ENCODE measurements around the gene SNX8.
A peak's percentile ranks its signal among the peaks of the same experiment; 100 is the strongest.

SNX8 gene

GRCh38 chr7:2231992-2232765, 82.1 kb downstream of the SNX8 start:
- Histone ChIP-seq H3K27me3 (ENCODE audit: control insufficient read depth, insufficient read depth, low read length) (no peaks in the 10 kb centered on the region), H3K27ac (ENCODE audit: low read length) (no peak overlapping the region), H3K4me1 (ENCODE audit: control insufficient read depth, insufficient read depth, low read length) (no peaks in the 10 kb centered on the region), H3K9me3 (ENCODE audit: control insufficient read depth, insufficient read depth, low read length) (no peaks in the 10 kb centered on the region), H3K36me3 (ENCODE audit: control insufficient read depth, insufficient read depth, low read length) (peaks cover 23% of the 10 kb centered on the region), H3K4me3 (ENCODE audit: low read length) (peak overlapping the region; percentile 83)
- no peak for DNase-seq (ENCODE audit: low read depth, low spot score)
- WGBS (ENCODE audit: insufficient coverage, insufficient read length) = no CpG with 5 or more reads among the region's 46 CpGs

- no CpG with 5 or more reads among the region's 9 CpGs for WGBS (ENCODE audit: insufficient coverage, insufficient read length)
- Histone ChIP-seq H3K4me1 (ENCODE audit: control insufficient read depth, insufficient read depth, low read length) (no peaks in the 10 kb centered on the region), H3K27ac (ENCODE audit: low read length) (no peak overlapping the region), H3K27me3 (ENCODE audit: control insufficient read depth, insufficient read depth, low read length) (no peaks in the 10 kb centered on the region), H3K36me3 (ENCODE audit: control insufficient read depth, insufficient read depth, low read length) (peaks cover 19% of the 10 kb centered on the region), H3K4me3 (ENCODE audit: low read length) (no peak overlapping the region), H3K9me3 (ENCODE audit: control insufficient read depth, insufficient read depth, low read length) (no peaks in the 10 kb centered on the region)
- DNase-seq (ENCODE audit: low read depth, low spot score) = no peak
Observed at GRCh38 chr7:2230882-2231281, 83.4 kb downstream of the SNX8 start.

- WGBS (ENCODE audit: insufficient coverage, insufficient read length) = no CpG with 5 or more reads among the region's 8 CpGs
- no peak for DNase-seq (ENCODE audit: low read depth, low spot score)
- no peaks in the 10 kb centered on the region for H3K27me3 ChIP-seq (ENCODE audit: control insufficient read depth, insufficient read depth, low read length)
- H3K27ac ChIP-seq (ENCODE audit: low read length) = no peak overlapping the region
- H3K36me3 ChIP-seq (ENCODE audit: control insufficient read depth, insufficient read depth, low read length) = peaks cover 20% of the 10 kb centered on the region
- H3K4me1 ChIP-seq (ENCODE audit: control insufficient read depth, insufficient read depth, low read length) = no peaks in the 10 kb centered on the region
- no peak overlapping the region for H3K4me3 ChIP-seq (ENCODE audit: low read length)
- no peaks in the 10 kb centered on the region for H3K9me3 ChIP-seq (ENCODE audit: control insufficient read depth, insufficient read depth, low read length)
Observed at GRCh38 chr7:2230226-2230625, 84.0 kb downstream of the SNX8 start.

GRCh38 chr7:2229467-2229866, 84.8 kb downstream of the SNX8 start:
- no peaks in the 10 kb centered on the region for H3K27me3 ChIP-seq (ENCODE audit: control insufficient read depth, insufficient read depth, low read length)
- WGBS (ENCODE audit: insufficient coverage, insufficient read length) = no CpG with 5 or more reads among the region's 7 CpGs
- no peaks in the 10 kb centered on the region for H3K9me3 ChIP-seq (ENCODE audit: control insufficient read depth, insufficient read depth, low read length)
- DNase-seq (ENCODE audit: low read depth, low spot score) = no peak
- H3K4me1 ChIP-seq (ENCODE audit: control insufficient read depth, insufficient read depth, low read length) = no peaks in the 10 kb centered on the region
- no peak overlapping the region for H3K4me3 ChIP-seq (ENCODE audit: low read length)
- H3K27ac ChIP-seq (ENCODE audit: low read length) = no peak overlapping the region
- peaks cover 21% of the 10 kb centered on the region for H3K36me3 ChIP-seq (ENCODE audit: control insufficient read depth, insufficient read depth, low read length)

- WGBS (ENCODE audit: insufficient coverage, insufficient read length) = no CpG with 5 or more reads among the region's 8 CpGs
- Histone ChIP-seq H3K36me3 (ENCODE audit: control insufficient read depth, insufficient read depth, low read length) (peaks cover 24% of the 10 kb centered on the region), H3K27me3 (ENCODE audit: control insufficient read depth, insufficient read depth, low read length) (no peaks in the 10 kb centered on the region), H3K27ac (ENCODE audit: low read length) (no peak overlapping the region), H3K4me1 (ENCODE audit: control insufficient read depth, insufficient read depth, low read length) (no peaks in the 10 kb centered on the region), H3K4me3 (ENCODE audit: low read length) (no peak overlapping the region), H3K9me3 (ENCODE audit: control insufficient read depth, insufficient read depth, low read length) (no peaks in the 10 kb centered on the region)
- no peak for DNase-seq (ENCODE audit: low read depth, low spot score)
Observed at GRCh38 chr7:2228921-2229320, 85.3 kb downstream of the SNX8 start.

- Histone ChIP-seq H3K4me3 (ENCODE audit: low read length) (no peak overlapping the region), H3K36me3 (ENCODE audit: control insufficient read depth, insufficient read depth, low read length) (peaks cover 28% of the 10 kb centered on the region)
- WGBS (ENCODE audit: insufficient coverage, insufficient read length) = no CpG with 5 or more reads among the region's 15 CpGs
Observed at GRCh38 chr7:2227699-2228098, 86.5 kb downstream of the SNX8 start.

GRCh38 chr7:2225830-2226229, 88.4 kb downstream of the SNX8 start:
- no peaks in the 10 kb centered on the region; the same call in 1 of the 2 replicates for H3K4me1 ChIP-seq (ENCODE audit: control insufficient read depth, insufficient read depth, low read length)
- peaks cover 33% of the 10 kb centered on the region for H3K36me3 ChIP-seq (ENCODE audit: control insufficient read depth, insufficient read depth, low read length)
- H3K4me3 ChIP-seq (ENCODE audit: low read length) = no peak overlapping the region
- no peaks in the 10 kb centered on the region for H3K27me3 ChIP-seq (ENCODE audit: control insufficient read depth, insufficient read depth, low read length)
- no peaks in the 10 kb centered on the region for H3K9me3 ChIP-seq (ENCODE audit: control insufficient read depth, insufficient read depth, low read length)
- no CpG with 5 or more reads among the region's 13 CpGs for WGBS (ENCODE audit: insufficient coverage, insufficient read length)
- DNase-seq (ENCODE audit: low read depth, low spot score) = no peak
- H3K27ac ChIP-seq (ENCODE audit: low read length) = no peak overlapping the region

More at GRCh38 chr7:2227699-2228098, 86.5 kb downstream of the SNX8 start:
- Histone ChIP-seq H3K27me3 (ENCODE audit: control insufficient read depth, insufficient read depth, low read length) (no peaks in the 10 kb centered on the region), H3K27ac (ENCODE audit: low read length) (no peak overlapping the region), H3K4me1 (ENCODE audit: control insufficient read depth, insufficient read depth, low read length) (no peaks in the 10 kb centered on the region; the same call in 1 of the 2 replicates), H3K9me3 (ENCODE audit: control insufficient read depth, insufficient read depth, low read length) (no peaks in the 10 kb centered on the region)
- no peak for DNase-seq (ENCODE audit: low read depth, low spot score)

- Histone ChIP-seq H3K36me3 (ENCODE audit: control insufficient read depth, insufficient read depth, low read length) (peaks cover 32% of the 10 kb centered on the region), H3K27me3 (ENCODE audit: control insufficient read depth, insufficient read depth, low read length) (no peaks in the 10 kb centered on the region), H3K27ac (ENCODE audit: low read length) (no peak overlapping the region), H3K4me3 (ENCODE audit: low read length) (no peak overlapping the region), H3K4me1 (ENCODE audit: control insufficient read depth, insufficient read depth, low read length) (no peaks in the 10 kb centered on the region; the same call in 1 of the 2 replicates), H3K9me3 (ENCODE audit: control insufficient read depth, insufficient read depth, low read length) (no peaks in the 10 kb centered on the region)
- no CpG with 5 or more reads among the region's 14 CpGs for WGBS (ENCODE audit: insufficient coverage, insufficient read length)
- no peak for DNase-seq (ENCODE audit: low read depth, low spot score)
Observed at GRCh38 chr7:2225336-2225735, 88.9 kb downstream of the SNX8 start.

- H3K4me1 ChIP-seq (ENCODE audit: control insufficient read depth, insufficient read depth, low read length) = no peaks in the 10 kb centered on the region; the same call in 1 of the 2 replicates
- H3K36me3 ChIP-seq (ENCODE audit: control insufficient read depth, insufficient read depth, low read length) = peaks cover 34% of the 10 kb centered on the region
- H3K27ac ChIP-seq (ENCODE audit: low read length) = no peak overlapping the region
- no peak overlapping the region for H3K4me3 ChIP-seq (ENCODE audit: low read length)
- H3K27me3 ChIP-seq (ENCODE audit: control insufficient read depth, insufficient read depth, low read length) = no peaks in the 10 kb centered on the region
- H3K9me3 ChIP-seq (ENCODE audit: control insufficient read depth, insufficient read depth, low read length) = no peaks in the 10 kb centered on the region
- WGBS (ENCODE audit: insufficient coverage, insufficient read length) = no CpG with 5 or more reads among the region's 4 CpGs
- no peak for DNase-seq (ENCODE audit: low read depth, low spot score)
Observed at GRCh38 chr7:2224934-2225333, 89.3 kb downstream of the SNX8 start.

GRCh38 chr7:2224491-2224928, 89.7 kb downstream of the SNX8 start:
- no peaks in the 10 kb centered on the region for H3K9me3 ChIP-seq (ENCODE audit: control insufficient read depth, insufficient read depth, low read length)
- H3K4me1 ChIP-seq (ENCODE audit: control insufficient read depth, insufficient read depth, low read length) = no peaks in the 10 kb centered on the region; the same call in 1 of the 2 replicates
- no peak overlapping the region for H3K4me3 ChIP-seq (ENCODE audit: low read length)
- H3K27ac ChIP-seq (ENCODE audit: low read length) = no peak overlapping the region
- WGBS (ENCODE audit: insufficient coverage, insufficient read length) = no CpG with 5 or more reads among the region's 13 CpGs
- H3K27me3 ChIP-seq (ENCODE audit: control insufficient read depth, insufficient read depth, low read length) = no peaks in the 10 kb centered on the region
- H3K36me3 ChIP-seq (ENCODE audit: control insufficient read depth, insufficient read depth, low read length) = peaks cover 33% of the 10 kb centered on the region
- DNase-seq (ENCODE audit: low read depth, low spot score) = no peak

GRCh38 chr7:2223321-2223720, 90.9 kb downstream of the SNX8 start:
- no CpG with 5 or more reads among the region's 17 CpGs for WGBS (ENCODE audit: insufficient coverage, insufficient read length)
- H3K36me3 ChIP-seq (ENCODE audit: control insufficient read depth, insufficient read depth, low read length) = peaks cover 32% of the 10 kb centered on the region

More at GRCh38 chr7:2223321-2223720, 90.9 kb downstream of the SNX8 start:
- no peaks in the 10 kb centered on the region for H3K9me3 ChIP-seq (ENCODE audit: control insufficient read depth, insufficient read depth, low read length)
- H3K27me3 ChIP-seq (ENCODE audit: control insufficient read depth, insufficient read depth, low read length) = no peaks in the 10 kb centered on the region
- no peaks in the 10 kb centered on the region; the same call in 1 of the 2 replicates for H3K4me1 ChIP-seq (ENCODE audit: control insufficient read depth, insufficient read depth, low read length)
- H3K27ac ChIP-seq (ENCODE audit: low read length) = no peak overlapping the region
- H3K4me3 ChIP-seq (ENCODE audit: low read length) = no peak overlapping the region
- DNase-seq (ENCODE audit: low read depth, low spot score) = no peak
